ENCODE results near the gene PPM1H.

DNA sequence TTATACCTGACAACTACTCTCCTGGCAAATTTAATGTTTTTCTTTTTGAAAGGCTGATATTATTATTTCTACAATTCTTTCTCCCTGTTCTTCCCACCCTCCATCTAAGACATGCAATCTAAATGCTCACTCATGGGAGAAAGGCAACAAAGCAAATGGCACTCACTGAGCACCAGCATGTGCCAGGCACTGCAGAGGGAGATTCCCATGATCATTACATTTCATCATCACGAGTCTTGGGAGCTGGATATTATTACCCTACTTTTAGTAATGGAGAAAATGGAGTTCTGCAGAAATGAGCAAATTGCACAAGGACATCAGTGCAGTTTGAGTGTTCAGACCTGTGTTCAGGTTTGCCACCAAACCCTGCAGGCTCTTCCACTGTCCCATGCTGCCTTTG lies 27.9 kb downstream of the PPM1H start:
- TF ChIP-seq CTCF (IDR thresholded peaks at IDR 0.05) = no peak
- TF ChIP-seq POLR2A (IDR thresholded peaks at IDR 0.05) = no peak
